ENCODE results near the gene GLO1.
A peak's percentile ranks its signal among the peaks of the same experiment; 100 is the strongest.

- no peak for TF ChIP-seq POLR2A (IDR thresholded peaks at IDR 0.05; ENCODE audit: low read depth, low read length)
- TF ChIP-seq PAX5 (IDR thresholded peaks at IDR 0.05; ENCODE audit: insufficient read depth, low read length, severe bottlenecking), result no peak
- TF ChIP-seq POLR2AphosphoS5 (IDR thresholded peaks at IDR 0.05; ENCODE audit: low read depth, low read length), result no peak
- TF ChIP-seq SPI1 (IDR thresholded peaks at IDR 0.05; ENCODE audit: low read depth, low read length), result peak; percentile 64; the same call in 1 of the 2 replicates
- TF ChIP-seq TAF1 (IDR thresholded peaks at IDR 0.05; ENCODE audit: low read depth, low read length), result no peak
Measured at GRCh38 chr6:38676236-38676973, 26.5 kb downstream of the GLO1 start.
